HEK293 (cell line): Measurements from ENCODE around the gene RBM20.

ENCODE experiments used
- BCL11A ChIP-seq: fragments of 450-650 bp; formaldehyde crosslinking; IDR thresholded peaks from 2 replicates; pipeline ENCODE4 v1.5.1; 2016; ENCODE audit warnings: low read depth, missing biosample characterization, missing genetic modification characterization
- CTCF ChIP-seq: fragments of 450-650 bp; formaldehyde crosslinking; IDR thresholded peaks from 2 replicates; pipeline ENCODE4 v1.5.1; 2016; ENCODE audit warnings: missing biosample characterization, missing genetic modification characterization
- REPIN1 ChIP-seq: fragments of 450-650 bp; formaldehyde crosslinking; IDR thresholded peaks from 2 replicates; pipeline ENCODE4 v1.5.1; 2017; ENCODE audit warnings: missing biosample characterization, missing genetic modification characterization, low read depth
- ZBTB21 ChIP-seq: fragments of 450-650 bp; formaldehyde crosslinking; IDR thresholded peaks from 2 replicates; pipeline ENCODE4 v1.5.1; 2017; ENCODE audit warnings: missing biosample characterization, missing genetic modification characterization
- ZBTB49 ChIP-seq: fragments of 450-650 bp; formaldehyde crosslinking; IDR thresholded peaks from 2 replicates; pipeline ENCODE4 v1.5.1; 2016; ENCODE audit warnings: missing biosample characterization, missing genetic modification characterization, low read depth
- ZNF398 ChIP-seq: fragments of 450-650 bp; formaldehyde crosslinking; IDR thresholded peaks from 2 replicates; pipeline ENCODE4 v1.5.1; 2017; ENCODE audit warnings: missing biosample characterization, missing genetic modification characterization
- ZNF416 ChIP-seq: fragments of 450-650 bp; formaldehyde crosslinking; IDR thresholded peaks from 2 replicates; pipeline ENCODE4 v1.5.1; 2016; ENCODE audit warnings: missing biosample characterization, missing genetic modification characterization
- ZNF555 ChIP-seq: fragments of 450-650 bp; formaldehyde crosslinking; conservative IDR thresholded peaks from 2 replicates; pipeline ENCODE4 v1.5.1; 2017; ENCODE audit warnings: missing biosample characterization, mild to moderate bottlenecking, missing genetic modification characterization, inconsistent platforms
- ZNF704 ChIP-seq: fragments of 450-650 bp; formaldehyde crosslinking; IDR thresholded peaks from 2 replicates; pipeline ENCODE4 v1.5.1; 2016; ENCODE audit warnings: missing biosample characterization, missing genetic modification characterization

- TF ChIP-seq REPIN1 (tag by site-specific recombination) (no peak), ZBTB21 (tag by site-specific recombination) (no peak), CTCF (no peak), BCL11A (no peak), ZBTB49 (tag by site-specific recombination) (no peak), ZNF416 (tag by site-specific recombination) (no peak), ZNF555 (tag by site-specific recombination) (no peak), ZNF704 (no peak), ZNF398 (tag by site-specific recombination) (no peak)
Observed at GRCh38 chr10:110746969-110747608, 103.0 kb downstream of the RBM20 start.
